HG02678 (cell line): ENCODE data around the gene TOR4A.
"Not testable (repeated sequence)": the region's sequence is repeated elsewhere in the genome, so short reads cannot be mapped to it uniquely, and the experiment has no call there.

Experiments
- ATAC-seq: cut with Tn5 transposase; IDR thresholded peaks from one replicate; pipeline ENCODE4 v1.9.1; 2021; ENCODE audit warnings: mild to moderate bottlenecking, moderate library complexity; ENCODE audit not compliant: unreplicated experiment

TOR4A gene

GRCh38 chr9:137315581-137316011 is 38.1 kb downstream of the TOR4A start:
- no peak for ATAC-seq

GRCh38 chr9:137316012-137316981 is 38.8 kb downstream of the TOR4A start:
- ATAC-seq: no peak

- ATAC-seq: no peak
These were observed 39.6 kb downstream of the TOR4A start for GRCh38 chr9:137317021-137317717.

GRCh38 chr9:137317718-137318511 is 40.4 kb downstream of the TOR4A start:
- no peak for ATAC-seq

DNA sequence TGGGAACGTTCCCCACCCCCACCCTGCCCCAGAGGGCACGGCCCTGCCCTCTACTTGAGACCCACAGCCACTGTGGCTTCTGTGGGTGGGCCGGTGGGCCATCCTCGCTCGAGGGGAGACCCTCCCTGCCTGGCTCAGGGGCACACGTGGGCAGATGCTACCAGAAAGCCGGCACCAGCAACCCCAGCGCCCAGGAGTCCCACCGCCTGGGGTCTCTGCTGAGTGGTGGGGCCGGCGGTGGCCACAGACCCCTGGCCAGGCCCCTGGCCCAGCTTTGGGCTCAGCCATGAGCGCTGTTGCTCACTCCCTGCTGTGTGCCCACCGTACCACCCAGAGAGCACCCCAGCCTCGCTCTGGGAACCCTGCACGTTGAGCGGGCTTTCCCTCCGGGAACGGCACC is 41.1 kb downstream of the TOR4A start:
- no peak for ATAC-seq

GRCh38 chr9:137319011-137319738 is 41.6 kb downstream of the TOR4A start:
- no peak for ATAC-seq

- no peak for ATAC-seq
These were observed 42.4 kb downstream of the TOR4A start for GRCh38 chr9:137319739-137320551.

DNA sequence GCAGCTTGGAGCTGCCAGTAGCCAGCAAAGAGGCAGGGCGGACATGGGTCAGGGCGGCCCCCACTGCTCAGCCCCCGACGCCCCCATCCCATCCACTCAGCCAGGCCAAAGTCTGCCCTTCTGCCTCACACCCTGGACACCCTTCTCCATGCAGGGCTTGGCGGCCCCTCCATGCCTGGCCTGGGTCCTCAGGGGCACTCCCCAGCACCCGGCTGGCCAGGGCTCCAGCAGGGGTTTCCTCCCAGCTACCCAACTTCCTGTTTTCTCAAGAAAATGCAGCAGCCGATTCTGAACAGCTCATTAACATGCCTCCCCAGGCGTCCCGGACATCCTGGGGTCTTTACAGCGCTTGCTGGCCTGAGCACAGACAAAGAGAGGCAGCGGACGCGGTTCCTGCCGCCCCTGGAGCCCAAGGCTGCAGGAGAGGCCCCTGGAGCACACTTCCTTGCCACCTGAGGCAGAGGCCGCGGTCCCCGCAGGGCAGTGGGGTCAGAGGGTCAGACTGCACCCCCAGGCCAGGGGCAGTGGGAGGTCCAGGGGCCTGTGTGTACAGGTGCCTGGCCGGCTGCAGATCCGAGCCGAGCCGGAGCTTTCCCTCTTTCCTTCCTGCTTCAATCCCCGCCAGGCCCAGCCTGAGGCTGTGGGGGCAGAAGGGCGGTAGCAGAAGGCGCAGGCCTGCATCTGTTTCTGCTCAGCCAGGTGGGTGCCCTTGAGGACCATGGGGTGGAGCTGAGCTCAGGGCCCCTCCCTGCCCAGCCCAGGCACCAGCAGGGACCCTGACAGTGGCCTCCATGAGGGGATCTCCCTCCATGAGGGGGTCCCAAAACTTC is 43.2 kb downstream of the TOR4A start:
- ATAC-seq: no peak

DNA sequence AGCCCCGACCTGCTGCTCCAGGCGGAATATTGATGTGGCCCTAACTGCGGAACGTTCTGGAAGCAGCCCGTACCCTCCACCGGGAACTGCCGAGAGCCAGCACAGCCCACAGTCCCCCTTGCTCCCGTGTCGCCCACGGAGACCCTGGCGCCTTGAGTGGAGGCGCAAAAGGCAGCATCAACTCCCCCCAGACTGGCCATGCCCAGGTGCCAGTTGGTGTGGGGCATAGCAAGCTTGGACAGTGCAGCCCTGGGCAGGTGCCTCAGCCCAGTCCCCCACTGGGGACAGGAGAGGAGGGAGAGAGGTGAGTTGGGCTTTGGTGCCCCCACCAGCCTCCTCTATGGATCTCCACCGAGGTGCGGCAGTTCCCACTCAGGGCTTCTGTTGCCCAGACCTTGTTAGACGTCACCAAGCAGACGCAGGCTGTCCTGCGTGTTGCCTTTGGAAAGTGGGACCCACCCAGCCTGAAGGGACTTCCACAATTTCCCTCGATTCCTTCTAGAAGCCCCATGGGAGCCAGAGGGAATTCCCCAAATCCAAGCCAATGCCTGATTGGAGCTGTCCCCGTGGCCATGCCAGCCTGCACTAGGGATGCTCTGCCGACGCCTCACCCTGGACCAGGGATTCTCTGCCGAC is 44.3 kb downstream of the TOR4A start:
- ATAC-seq: no peak

GRCh38 chr9:137323531-137324331 is 46.2 kb downstream of the TOR4A start:
- no peak for ATAC-seq

DNA sequence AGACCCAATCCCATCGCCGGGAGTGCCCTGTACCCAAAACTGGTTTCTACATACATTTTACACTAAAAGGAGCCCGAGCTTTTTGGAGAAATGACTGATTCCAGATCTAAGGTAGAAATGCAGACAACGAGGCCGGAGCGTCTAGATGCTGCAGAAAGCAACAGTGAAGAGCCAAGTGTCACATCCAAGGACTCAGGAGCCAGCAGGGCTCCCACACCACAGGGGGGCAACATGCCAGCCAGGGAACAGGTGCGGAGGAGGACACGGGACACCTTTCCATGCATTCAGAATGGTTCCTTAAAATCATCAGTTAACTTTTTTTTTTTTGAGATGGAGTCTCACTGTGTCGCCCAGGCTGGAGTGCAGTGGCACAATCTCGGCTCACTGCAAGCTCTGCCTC is 47.6 kb downstream of the TOR4A start:
- ATAC-seq: no peak

- ATAC-seq: no peak
These were observed 48.3 kb downstream of the TOR4A start for GRCh38 chr9:137325799-137326198.

GRCh38 chr9:137326445-137327065 is 49.0 kb downstream of the TOR4A start:
- no peak for ATAC-seq

DNA sequence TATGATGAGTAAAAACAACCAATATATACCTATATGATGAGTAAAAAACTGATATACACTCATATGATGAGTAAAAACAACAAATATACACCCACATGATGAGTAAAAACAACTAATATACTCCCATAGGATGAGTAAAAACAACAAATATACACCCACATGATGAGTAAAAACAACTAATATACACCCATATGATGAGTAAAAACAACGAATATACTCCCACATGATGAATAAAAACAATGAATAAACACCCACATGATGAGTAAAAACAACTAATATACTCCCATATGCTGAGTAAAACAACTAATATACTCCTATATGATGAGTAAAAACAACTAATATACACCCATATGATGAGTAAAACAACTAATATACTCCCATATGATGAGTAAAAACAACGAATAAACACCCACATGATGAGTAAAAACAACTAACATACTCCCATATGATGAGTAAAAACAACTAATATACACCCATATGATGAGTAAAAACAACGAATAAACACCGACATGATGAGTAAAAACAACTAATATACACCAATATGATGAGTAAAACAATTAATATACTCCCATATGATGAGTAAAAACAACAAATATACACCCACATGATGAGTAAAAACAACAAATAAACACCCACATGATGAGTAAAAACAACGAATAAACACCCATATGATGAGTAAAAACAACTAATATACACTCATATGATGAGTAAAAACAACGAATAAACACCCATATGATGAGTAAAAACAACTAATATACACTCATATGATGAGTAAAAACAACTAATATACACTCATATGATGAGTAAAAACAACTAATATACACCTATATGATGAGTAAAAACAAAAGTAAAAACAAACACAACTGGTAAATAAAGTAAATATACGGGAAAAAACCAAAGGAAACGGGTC is 50.4 kb downstream of the TOR4A start:
- not testable (repeated sequence) for ATAC-seq

DNA sequence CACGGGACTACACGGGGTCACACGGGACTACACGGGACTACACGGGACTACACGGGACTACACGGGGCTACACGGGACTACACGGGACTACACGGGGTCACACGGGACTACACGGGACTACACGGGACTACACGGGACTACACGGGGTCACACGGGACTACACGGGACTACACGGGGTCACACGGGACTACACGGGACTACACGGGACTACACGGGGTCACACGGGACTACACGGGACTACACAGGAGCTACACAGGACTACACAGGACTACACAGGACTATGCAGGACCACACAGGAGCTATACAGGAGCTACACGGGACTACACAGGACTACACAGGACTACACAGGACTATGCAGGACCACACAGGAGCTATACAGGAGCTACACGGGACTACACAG is 52.1 kb downstream of the TOR4A start:
- not testable (repeated sequence) for ATAC-seq

DNA sequence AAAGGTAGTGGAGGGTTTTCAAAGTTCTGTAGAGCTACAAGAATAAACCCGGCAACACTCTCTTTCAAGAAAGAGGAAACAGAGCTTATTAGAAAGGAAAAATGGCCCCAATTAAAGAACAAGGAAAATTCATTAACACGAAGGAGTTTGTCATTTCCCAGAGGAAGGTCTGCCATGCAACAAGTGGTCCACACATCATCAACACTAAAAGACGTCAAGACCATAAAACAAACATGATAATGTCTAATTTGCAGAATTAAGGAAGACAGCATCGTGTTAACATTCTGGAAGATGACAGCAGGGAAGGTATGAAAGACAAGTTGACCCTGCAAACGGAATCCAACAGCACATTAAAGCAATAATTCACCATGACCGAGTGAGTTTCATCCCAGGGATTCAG is 53.2 kb downstream of the TOR4A start:
- no peak for ATAC-seq
